ENCODE data around the gene TTC32. TPM values are rescaled to one million over a fixed set of nuclear protein-coding genes. Genes with fewer than 3 reads are reported as not detected.

Gene TTC32
- total and polyA plus RNA-seq, 2 of the 4 experiments (the other 2 are of a cell fraction) = 1.1 to 3.9 TPM

GRCh38 chr2:19874726-19875125, 27.1 kb downstream of the TTC32 start:
- Histone ChIP-seq H4K20me1 (ENCODE audit: insufficient read depth, low read length) (peaks cover 3% of the 10 kb centered on the region), H3K9me3 (ENCODE audit: control insufficient read depth, insufficient read depth, low read length) (no peaks in the 10 kb centered on the region), H4K91ac (ENCODE audit: insufficient read depth, low read depth, low read length) (no peak overlapping the region), H2AK5ac (ENCODE audit: low read depth, low read length) (peak overlapping the region; percentile 73; the same call in 1 of the 2 replicates), H3K27ac (ENCODE audit: insufficient read depth, low read length) (no peak overlapping the region), H4K8ac (ENCODE audit: low read depth in 2 of 2, low read length in 2 of 2) (no peak overlapping the region), H3K4ac (ENCODE audit: low read depth, low read length) (no peak overlapping the region), H4K5ac (ENCODE audit: low read depth, low read length) (no peak overlapping the region), H2BK15ac (ENCODE audit: low read depth, low read length) (no peak overlapping the region), H3K36me3 (ENCODE audit: control insufficient read depth, insufficient read depth, low read length) (no peaks in the 10 kb centered on the region), H3K56ac (ENCODE audit: extremely low read depth, insufficient read depth, low read length) (no peak overlapping the region), H2BK120ac (ENCODE audit: low read depth, low read length) (no peak overlapping the region), H3K23ac (ENCODE audit: low read depth, low read length) (no peak overlapping the region), H3K18ac (ENCODE audit: low read depth, low read length) (no peak overlapping the region), H3K9me1 (ENCODE audit: insufficient read depth, low read length) (peaks cover 7% of the 10 kb centered on the region; the same call in 1 of the 2 replicates), H3K4me1 (ENCODE audit: control insufficient read depth, insufficient read depth, low read length) (peaks cover 3% of the 10 kb centered on the region; the same call in 1 of the 2 replicates), H2BK5ac (ENCODE audit: low read depth, low read length, poor library complexity, severe bottlenecking) (no peak overlapping the region), H3K14ac (replicated peaks; ENCODE audit: low read depth, low read length) (no peak overlapping the region), H3K4me3 (ENCODE audit: insufficient read depth, low read depth, low read length) (no peak overlapping the region), H2AK9ac (replicated peaks; ENCODE audit: low read depth, low read length, poor library complexity) (peak overlapping the region; percentile 73), H3K27me3 (ENCODE audit: control insufficient read depth, insufficient read depth, low read length) (peaks cover 26% of the 10 kb centered on the region), H2BK20ac (ENCODE audit: low read depth, low read length) (no peak overlapping the region), H3K79me1 (ENCODE audit: low read depth in 1 of 2, low read length in 2 of 2) (no peaks in the 10 kb centered on the region), H3K4me2 (ENCODE audit: low read depth, low read length) (no peak overlapping the region; the same call in 1 of the 2 replicates), H3K9ac (ENCODE audit: low read depth, low read length) (no peak overlapping the region), H2AFZ (replicated peaks; ENCODE audit: low read length, poor library complexity) (no peak overlapping the region)
- TF ChIP-seq, protein P1, sequence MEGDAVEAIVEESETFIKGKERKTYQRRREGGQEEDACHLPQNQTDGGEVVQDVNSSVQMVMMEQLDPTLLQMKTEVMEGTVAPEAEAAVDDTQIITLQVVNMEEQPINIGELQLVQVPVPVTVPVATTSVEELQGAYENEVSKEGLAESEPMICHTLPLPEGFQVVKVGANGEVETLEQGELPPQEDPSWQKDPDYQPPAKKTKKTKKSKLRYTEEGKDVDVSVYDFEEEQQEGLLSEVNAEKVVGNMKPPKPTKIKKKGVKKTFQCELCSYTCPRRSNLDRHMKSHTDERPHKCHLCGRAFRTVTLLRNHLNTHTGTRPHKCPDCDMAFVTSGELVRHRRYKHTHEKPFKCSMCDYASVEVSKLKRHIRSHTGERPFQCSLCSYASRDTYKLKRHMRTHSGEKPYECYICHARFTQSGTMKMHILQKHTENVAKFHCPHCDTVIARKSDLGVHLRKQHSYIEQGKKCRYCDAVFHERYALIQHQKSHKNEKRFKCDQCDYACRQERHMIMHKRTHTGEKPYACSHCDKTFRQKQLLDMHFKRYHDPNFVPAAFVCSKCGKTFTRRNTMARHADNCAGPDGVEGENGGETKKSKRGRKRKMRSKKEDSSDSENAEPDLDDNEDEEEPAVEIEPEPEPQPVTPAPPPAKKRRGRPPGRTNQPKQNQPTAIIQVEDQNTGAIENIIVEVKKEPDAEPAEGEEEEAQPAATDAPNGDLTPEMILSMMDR (conservative IDR thresholded peaks at IDR 0.05; ENCODE audit: low read depth, low read length) = no peak
- TF ChIP-seq FOS (IDR thresholded peaks at IDR 0.05; ENCODE audit: low read depth, low read length) = no peak
- TF ChIP-seq MXI1 (IDR thresholded peaks at IDR 0.05; ENCODE audit: borderline replicate concordance, low read depth, low read length) = no peak
- TF ChIP-seq RCOR1 (IDR thresholded peaks at IDR 0.05; ENCODE audit: insufficient replicate concordance, low read length) = no peak
- TF ChIP-seq MAZ (IDR thresholded peaks at IDR 0.05; ENCODE audit: borderline replicate concordance, low read depth, low read length) = no peak
- no peak for TF ChIP-seq POLR2A (IDR thresholded peaks at IDR 0.05; ENCODE audit: low read depth, low read length)
- TF ChIP-seq SMC3 (IDR thresholded peaks at IDR 0.05; ENCODE audit: low read depth, low read length) = no peak
- TF ChIP-seq, protein P2, sequence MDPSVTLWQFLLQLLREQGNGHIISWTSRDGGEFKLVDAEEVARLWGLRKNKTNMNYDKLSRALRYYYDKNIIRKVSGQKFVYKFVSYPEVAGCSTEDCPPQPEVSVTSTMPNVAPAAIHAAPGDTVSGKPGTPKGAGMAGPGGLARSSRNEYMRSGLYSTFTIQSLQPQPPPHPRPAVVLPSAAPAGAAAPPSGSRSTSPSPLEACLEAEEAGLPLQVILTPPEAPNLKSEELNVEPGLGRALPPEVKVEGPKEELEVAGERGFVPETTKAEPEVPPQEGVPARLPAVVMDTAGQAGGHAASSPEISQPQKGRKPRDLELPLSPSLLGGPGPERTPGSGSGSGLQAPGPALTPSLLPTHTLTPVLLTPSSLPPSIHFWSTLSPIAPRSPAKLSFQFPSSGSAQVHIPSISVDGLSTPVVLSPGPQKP (IDR thresholded peaks at IDR 0.05; ENCODE audit: borderline replicate concordance, low read depth, low read length) = no peak
- no peak for TF ChIP-seq CEBPB (IDR thresholded peaks at IDR 0.05; ENCODE audit: low read depth, low read length)
- TF ChIP-seq CHD1 (IDR thresholded peaks at IDR 0.05; ENCODE audit: low read depth, low read length) = no peak
- ChIA-PET CTCF (interaction anchor here (1.8 kb wide), 1 partner anchor 11 kb away, joined by 7 read pairs; no protein-coding TSS in a partner anchor), POLR2A (ENCODE audit: unreplicated experiment) (no interaction called here)
- no peak for DNase-seq
- BruUV-seq (replicated peaks) = no TSS peak
- WGBS, 2 experiments (ENCODE audit: extremely low coverage in 2 of 2, insufficient read length in 1 of 2) = 50% methylated on average over 1 of the region's 3 CpGs; no CpG with 5 or more reads in 1 of the 2 experiments
- no peak for ATAC-seq (ENCODE audit: low read depth)
- dilution Hi-C loops (cut with HindIII; ENCODE audit: low sequenced_read_pairs, unreplicated experiment) = no loop called here
- in situ Hi-C loops (cut with MboI; ENCODE audit: low sequenced_read_pairs) = loop anchor here (5.0 kb wide), 1 partner anchor 1352 kb away; no protein-coding TSS in a partner anchor
- intact Hi-C loops (cut with micrococcal nuclease) = no loop called here

Measured in IMR-90 (cell line).